Stomach (tissue), 4 donors: ENCODE results near the gene PUS7L.

Source experiments
- CTCF ChIP-seq, 7 experiments: fragments of 450-650 bp in 4 of 7; fragments of 200-600 bp in 3 of 7; sonication (generic) in 3 of 7; IDR thresholded peaks; one replicate each; pipeline ENCODE4 v1.5.1; 2016 to 2019; ENCODE audit warnings: antibody characterized with exemption in 7 of 7, control low read depth in 2 of 7, mild to moderate bottlenecking in 1 of 7
- EP300 ChIP-seq: sonication (generic); formaldehyde crosslinking; IDR thresholded peaks from one replicate; pipeline ENCODE4 v1.6.1; 2017; ENCODE audit warnings: antibody characterized with exemption
- POLR2A ChIP-seq, 4 donors: fragments of 450-650 bp; IDR thresholded peaks; one replicate each; pipeline ENCODE4 v1.6.1; 2016; ENCODE audit warnings: antibody characterized with exemption in 4 of 4, control low read depth in 2 of 4, mild to moderate bottlenecking in 1 of 4, moderate library complexity in 1 of 4
- POLR2AphosphoS5 ChIP-seq, 3 donors: sonication (generic); formaldehyde crosslinking; IDR thresholded peaks; one replicate each; pipeline ENCODE4 v1.6.1; 2016; ENCODE audit warnings: antibody characterized with exemption in 3 of 3

- TF ChIP-seq CTCF (IDR thresholded peaks at IDR 0.05): no peak
- TF ChIP-seq EP300: no peak
- TF ChIP-seq POLR2AphosphoS5 (IDR thresholded peaks at IDR 0.05): no peak
- no peak for TF ChIP-seq POLR2A (IDR thresholded peaks at IDR 0.05)
Measured at GRCh38 chr12:43711348-43711747, 47.2 kb downstream of the PUS7L start.
